Vagina (tissue), 2 donors: ENCODE results near the gene SLC7A9.

Experiments
- POLR2A ChIP-seq, 2 donors: fragments of 450-650 bp; IDR thresholded peaks; one replicate each; pipeline ENCODE4 v1.6.1; 2017; ENCODE audit warnings: antibody characterized with exemption in 2 of 2, mild to moderate bottlenecking in 2 of 2, moderate library complexity in 2 of 2
- POLR2AphosphoS5 ChIP-seq, 2 donors: sonication (generic); formaldehyde crosslinking; IDR thresholded peaks; one replicate each; pipeline ENCODE4 v1.9.0; 2017; ENCODE audit warnings: antibody characterized with exemption in 2 of 2, mild to moderate bottlenecking in 2 of 2, low read depth in 1 of 2; ENCODE audit not compliant: insufficient read depth in 1 of 2
- TF ChIP-seq, protein P1 (sequence below), 3 experiments: fragments of 450-650 bp in 2 of 3; fragments of 200-600 bp in 1 of 3; sonication (generic) in 1 of 3; IDR thresholded peaks; one replicate each; pipeline ENCODE4 v1.5.1; 2017 to 2019; ENCODE audit warnings: antibody characterized with exemption in 3 of 3, mild to moderate bottlenecking in 2 of 3, moderate library complexity in 2 of 3

- TF ChIP-seq, protein P1, sequence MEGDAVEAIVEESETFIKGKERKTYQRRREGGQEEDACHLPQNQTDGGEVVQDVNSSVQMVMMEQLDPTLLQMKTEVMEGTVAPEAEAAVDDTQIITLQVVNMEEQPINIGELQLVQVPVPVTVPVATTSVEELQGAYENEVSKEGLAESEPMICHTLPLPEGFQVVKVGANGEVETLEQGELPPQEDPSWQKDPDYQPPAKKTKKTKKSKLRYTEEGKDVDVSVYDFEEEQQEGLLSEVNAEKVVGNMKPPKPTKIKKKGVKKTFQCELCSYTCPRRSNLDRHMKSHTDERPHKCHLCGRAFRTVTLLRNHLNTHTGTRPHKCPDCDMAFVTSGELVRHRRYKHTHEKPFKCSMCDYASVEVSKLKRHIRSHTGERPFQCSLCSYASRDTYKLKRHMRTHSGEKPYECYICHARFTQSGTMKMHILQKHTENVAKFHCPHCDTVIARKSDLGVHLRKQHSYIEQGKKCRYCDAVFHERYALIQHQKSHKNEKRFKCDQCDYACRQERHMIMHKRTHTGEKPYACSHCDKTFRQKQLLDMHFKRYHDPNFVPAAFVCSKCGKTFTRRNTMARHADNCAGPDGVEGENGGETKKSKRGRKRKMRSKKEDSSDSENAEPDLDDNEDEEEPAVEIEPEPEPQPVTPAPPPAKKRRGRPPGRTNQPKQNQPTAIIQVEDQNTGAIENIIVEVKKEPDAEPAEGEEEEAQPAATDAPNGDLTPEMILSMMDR (IDR thresholded peaks at IDR 0.05) = no peak
- TF ChIP-seq POLR2A (IDR thresholded peaks at IDR 0.05) = no peak
- no peak for TF ChIP-seq POLR2AphosphoS5 (IDR thresholded peaks at IDR 0.05; ENCODE audit: insufficient read depth in 1 of 2, low read depth in 1 of 2)
These were observed 59.8 kb downstream of the SLC7A9 start for GRCh38 chr19:32809754-32810153.
